ENCODE measurements around the gene HIC2.
"Not testable (repeated sequence)": the region's sequence is repeated elsewhere in the genome, so short reads cannot be mapped to it uniquely, and the experiment has no call there.

Gene HIC2, protein sequence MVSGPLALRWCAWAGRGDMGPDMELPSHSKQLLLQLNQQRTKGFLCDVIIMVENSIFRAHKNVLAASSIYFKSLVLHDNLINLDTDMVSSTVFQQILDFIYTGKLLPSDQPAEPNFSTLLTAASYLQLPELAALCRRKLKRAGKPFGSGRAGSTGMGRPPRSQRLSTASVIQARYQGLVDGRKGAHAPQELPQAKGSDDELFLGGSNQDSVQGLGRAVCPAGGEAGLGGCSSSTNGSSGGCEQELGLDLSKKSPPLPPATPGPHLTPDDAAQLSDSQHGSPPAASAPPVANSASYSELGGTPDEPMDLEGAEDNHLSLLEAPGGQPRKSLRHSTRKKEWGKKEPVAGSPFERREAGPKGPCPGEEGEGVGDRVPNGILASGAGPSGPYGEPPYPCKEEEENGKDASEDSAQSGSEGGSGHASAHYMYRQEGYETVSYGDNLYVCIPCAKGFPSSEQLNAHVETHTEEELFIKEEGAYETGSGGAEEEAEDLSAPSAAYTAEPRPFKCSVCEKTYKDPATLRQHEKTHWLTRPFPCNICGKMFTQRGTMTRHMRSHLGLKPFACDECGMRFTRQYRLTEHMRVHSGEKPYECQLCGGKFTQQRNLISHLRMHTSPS

DNA sequence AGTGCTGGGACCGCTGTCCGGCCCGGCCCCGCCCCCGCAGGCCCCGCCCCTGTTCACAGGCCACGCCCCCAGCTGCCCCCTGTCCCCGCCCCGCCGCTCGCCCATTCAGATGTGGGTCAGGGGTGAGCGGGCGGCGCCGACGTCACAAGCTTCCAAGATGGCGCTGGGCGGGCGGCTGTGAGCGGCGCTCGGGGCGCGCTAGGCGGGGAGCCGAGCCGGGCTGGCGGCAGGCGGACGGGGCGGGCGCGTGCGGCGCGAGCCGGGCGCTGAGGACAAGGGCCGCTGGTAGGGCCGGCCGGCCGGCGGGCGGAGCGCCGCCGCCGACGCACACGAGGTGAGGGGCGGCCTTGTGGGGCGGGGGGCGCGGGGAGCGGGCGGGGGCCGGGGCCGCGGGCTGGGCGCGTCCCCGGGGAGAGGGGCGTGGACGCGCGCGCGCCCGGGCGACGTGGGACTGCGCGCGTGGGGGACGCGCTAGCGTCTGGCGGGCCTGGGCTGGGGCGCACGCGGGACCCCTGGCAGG is at the start of gene HIC2:
Gene HIC2 (plus strand): TSS at position 145 of the 520 bp plus-strand sequence. CDS start 25,461 bp downstream, outside the sequence.
- H3K27me3 ChIP-seq (ENCODE audit: insufficient read depth, low read depth, severe bottlenecking); DNase-seq; H3K36me3 ChIP-seq; H3K9me3 ChIP-seq (ENCODE audit: severe bottlenecking): not testable (repeated sequence)
- H3K4me3 ChIP-seq (ENCODE audit: low read depth, low read length): peak within 1 kb of the TSS; percentile 46
- H3K27ac ChIP-seq: peak within 1 kb of the TSS; percentile 66

GRCh38 chr22:21368603-21369310 is 48.4 kb upstream of the HIC2 start:
- not testable (repeated sequence) for H3K4me3 ChIP-seq (ENCODE audit: low read depth, low read length); DNase-seq; H3K27ac ChIP-seq; H3K9me3 ChIP-seq (ENCODE audit: severe bottlenecking); H3K36me3 ChIP-seq; H3K27me3 ChIP-seq (ENCODE audit: insufficient read depth, low read depth, severe bottlenecking)

GRCh38 chr22:21375880-21376279 is 41.3 kb upstream of the HIC2 start:
- not testable (repeated sequence) for H3K4me3 ChIP-seq (ENCODE audit: low read depth, low read length); H3K36me3 ChIP-seq; H3K27ac ChIP-seq; DNase-seq; H3K27me3 ChIP-seq (ENCODE audit: insufficient read depth, low read depth, severe bottlenecking); H3K9me3 ChIP-seq (ENCODE audit: severe bottlenecking)

GRCh38 chr22:21383701-21384467 is 33.3 kb upstream of the HIC2 start, which contains the start of gene RIMBP3B:
RIMBP3B (plus strand) TSS chr22:21383751; CDS start chr22:21383859, 108 bp downstream.
- DNase-seq; H3K36me3 ChIP-seq; H3K4me3 ChIP-seq (ENCODE audit: low read depth, low read length); H3K27me3 ChIP-seq (ENCODE audit: insufficient read depth, low read depth, severe bottlenecking); H3K27ac ChIP-seq; H3K9me3 ChIP-seq (ENCODE audit: severe bottlenecking): not testable (repeated sequence)

- not testable (repeated sequence) for H3K27me3 ChIP-seq (ENCODE audit: insufficient read depth, low read depth, severe bottlenecking); H3K4me3 ChIP-seq (ENCODE audit: low read depth, low read length); H3K27ac ChIP-seq; DNase-seq; H3K36me3 ChIP-seq; H3K9me3 ChIP-seq (ENCODE audit: severe bottlenecking)
These were observed 32.5 kb upstream of the HIC2 start for GRCh38 chr22:21384468-21385357.

DNA sequence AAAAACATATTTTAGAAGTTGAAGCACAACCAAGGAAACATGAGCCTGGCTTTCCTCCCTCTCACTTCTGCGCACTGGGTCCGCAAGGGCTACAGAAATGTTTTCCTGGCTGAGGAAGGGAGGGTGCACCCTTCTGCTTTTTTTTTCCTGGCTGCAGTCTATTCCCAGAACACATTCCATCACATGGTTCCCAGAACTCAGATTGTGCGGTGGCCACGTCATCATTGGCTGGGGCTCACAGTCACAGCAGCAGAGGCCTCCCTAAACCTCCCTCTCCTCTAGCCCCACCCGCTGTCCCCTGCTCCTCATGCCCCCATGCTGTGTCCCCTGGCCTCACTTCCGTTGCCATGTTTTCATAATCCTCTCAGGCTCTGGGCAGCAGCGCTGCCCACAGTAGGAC is 27.7 kb upstream of the HIC2 start:
- H3K27me3 ChIP-seq (ENCODE audit: insufficient read depth, low read depth, severe bottlenecking); H3K27ac ChIP-seq; H3K36me3 ChIP-seq; DNase-seq; H3K4me3 ChIP-seq (ENCODE audit: low read depth, low read length); H3K9me3 ChIP-seq (ENCODE audit: severe bottlenecking): not testable (repeated sequence)

- DNase-seq; H3K9me3 ChIP-seq (ENCODE audit: severe bottlenecking); H3K27ac ChIP-seq; H3K27me3 ChIP-seq (ENCODE audit: insufficient read depth, low read depth, severe bottlenecking); H3K36me3 ChIP-seq; H3K4me3 ChIP-seq (ENCODE audit: low read depth, low read length): not testable (repeated sequence)
These were observed 27.2 kb upstream of the HIC2 start for GRCh38 chr22:21390013-21390412.

DNA sequence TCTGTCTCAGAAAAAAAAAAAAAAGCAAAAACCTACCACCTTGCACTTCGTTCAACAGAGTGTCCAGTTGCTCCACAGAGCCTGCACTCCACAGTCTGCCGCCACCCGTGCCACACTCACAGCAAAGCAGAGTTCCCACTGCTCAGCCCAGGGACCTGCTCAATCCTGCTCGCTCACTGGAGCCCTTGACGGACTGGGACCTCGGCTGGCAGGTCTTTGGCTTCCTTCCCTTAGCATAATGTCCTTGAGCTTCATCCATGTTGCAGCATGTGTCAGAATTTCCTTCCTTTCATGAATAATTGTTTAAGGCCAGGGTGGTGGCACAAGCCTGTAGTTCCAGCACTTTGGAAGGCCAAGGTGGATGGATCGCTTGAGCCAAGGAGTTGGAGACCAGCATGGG is 22.6 kb upstream of the HIC2 start:
- H3K4me3 ChIP-seq (ENCODE audit: low read depth, low read length); H3K27me3 ChIP-seq (ENCODE audit: insufficient read depth, low read depth, severe bottlenecking); H3K27ac ChIP-seq; DNase-seq; H3K9me3 ChIP-seq (ENCODE audit: severe bottlenecking); H3K36me3 ChIP-seq: not testable (repeated sequence)

DNA sequence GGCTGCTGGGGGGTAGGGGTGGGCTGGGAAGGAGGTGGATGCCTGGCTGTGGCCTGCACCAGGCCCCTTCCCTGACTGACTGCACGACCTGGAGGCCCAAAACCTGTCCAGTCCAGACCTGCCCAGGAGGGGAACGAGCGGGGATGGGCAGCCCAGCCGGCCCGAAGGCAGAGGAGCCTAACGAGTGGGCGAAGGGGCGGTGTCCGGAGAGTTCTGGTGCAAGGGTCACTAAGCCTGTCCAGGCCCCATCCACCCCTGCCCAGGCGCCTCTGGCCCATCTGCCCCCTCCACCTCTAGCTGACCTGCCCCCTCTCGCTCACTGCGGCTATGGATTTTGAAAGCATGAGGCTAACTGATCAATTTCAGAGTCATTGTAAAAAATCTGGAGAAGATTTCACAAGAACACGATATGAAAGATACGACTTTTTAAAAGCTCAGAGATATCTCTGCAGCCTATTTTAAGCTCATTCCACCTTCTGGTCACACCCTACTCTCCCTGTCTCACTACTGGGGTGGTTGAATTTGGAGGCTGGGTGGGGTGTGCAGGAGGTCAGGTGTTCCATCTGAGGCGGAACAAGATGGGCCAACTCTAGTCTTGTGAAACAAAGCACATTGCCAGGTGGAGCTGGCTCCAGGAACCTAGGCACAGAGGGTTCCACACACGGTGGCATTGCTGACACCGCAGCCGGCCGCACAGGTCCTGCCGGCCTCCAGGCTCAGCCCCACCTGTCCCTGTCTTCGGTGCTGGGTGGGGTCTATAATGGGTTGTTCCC is 15.8 kb upstream of the HIC2 start:
- H3K27ac ChIP-seq; H3K4me3 ChIP-seq (ENCODE audit: low read depth, low read length); H3K9me3 ChIP-seq (ENCODE audit: severe bottlenecking); H3K36me3 ChIP-seq; DNase-seq; H3K27me3 ChIP-seq (ENCODE audit: insufficient read depth, low read depth, severe bottlenecking): not testable (repeated sequence)

- H3K27me3 ChIP-seq (ENCODE audit: insufficient read depth, low read depth, severe bottlenecking); H3K27ac ChIP-seq; H3K4me3 ChIP-seq (ENCODE audit: low read depth, low read length); DNase-seq; H3K36me3 ChIP-seq; H3K9me3 ChIP-seq (ENCODE audit: severe bottlenecking): not testable (repeated sequence)
These were observed 14.3 kb upstream of the HIC2 start for GRCh38 chr22:21402763-21403314.

- H3K27me3 ChIP-seq (ENCODE audit: insufficient read depth, low read depth, severe bottlenecking); H3K4me3 ChIP-seq (ENCODE audit: low read depth, low read length); H3K9me3 ChIP-seq (ENCODE audit: severe bottlenecking); H3K27ac ChIP-seq; DNase-seq; H3K36me3 ChIP-seq: not testable (repeated sequence)
These were observed 10.0 kb upstream of the HIC2 start for GRCh38 chr22:21407139-21407538.

- H3K4me3 ChIP-seq (ENCODE audit: low read depth, low read length); H3K36me3 ChIP-seq; H3K27me3 ChIP-seq (ENCODE audit: insufficient read depth, low read depth, severe bottlenecking): not testable (repeated sequence)
These were observed 9.4 kb upstream of the HIC2 start for GRCh38 chr22:21407792-21408191.

More at GRCh38 chr22:21407792-21408191, 9.4 kb upstream of the HIC2 start:
- H3K27ac ChIP-seq; H3K9me3 ChIP-seq (ENCODE audit: severe bottlenecking); DNase-seq: not testable (repeated sequence)
